Glomerular endothelial cell (primary cell): ENCODE measurements around the gene WAPL. TPM values are rescaled to one million over a fixed set of nuclear protein-coding genes. Genes with fewer than 3 reads are reported as not detected.

Experiments used
- DNase-seq: peaks from one replicate; pipeline ENCODE4 v3.0.0-alpha.2; 2011; ENCODE audit warnings: low read depth, low spot score; ENCODE audit errors: extremely low read depth
- total RNA-seq: library from RNA; depleted of rRNA; stranded (reverse); fragments of >200 nt; gene quantifications from 2 replicates; pipeline ENCODE4 v1.2.3, GENCODE V29; 2015

The WAPL gene
- total RNA-seq, 1 donor from 2014 or later = 29.1 TPM

DNA sequence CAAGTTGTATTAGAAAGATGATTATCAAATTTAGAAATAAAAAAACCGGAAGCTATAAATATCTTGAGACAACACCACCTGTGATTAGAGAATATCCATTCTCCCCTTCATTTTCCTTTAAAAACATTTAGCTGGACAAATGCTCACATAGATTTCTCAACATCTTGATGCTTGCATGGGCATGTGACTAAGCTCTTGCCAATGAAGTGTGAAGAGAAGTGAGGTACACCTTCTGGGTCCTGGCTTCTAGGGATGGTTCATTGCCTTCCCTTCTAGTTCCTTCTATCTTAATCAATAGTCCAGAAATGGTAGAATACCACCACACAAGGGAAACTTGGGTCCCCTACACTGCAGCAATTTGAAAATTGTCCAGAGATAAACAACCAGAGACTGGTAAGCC lies 41.0 kb downstream of the WAPL start:
- DNase-seq = no peak

DNA sequence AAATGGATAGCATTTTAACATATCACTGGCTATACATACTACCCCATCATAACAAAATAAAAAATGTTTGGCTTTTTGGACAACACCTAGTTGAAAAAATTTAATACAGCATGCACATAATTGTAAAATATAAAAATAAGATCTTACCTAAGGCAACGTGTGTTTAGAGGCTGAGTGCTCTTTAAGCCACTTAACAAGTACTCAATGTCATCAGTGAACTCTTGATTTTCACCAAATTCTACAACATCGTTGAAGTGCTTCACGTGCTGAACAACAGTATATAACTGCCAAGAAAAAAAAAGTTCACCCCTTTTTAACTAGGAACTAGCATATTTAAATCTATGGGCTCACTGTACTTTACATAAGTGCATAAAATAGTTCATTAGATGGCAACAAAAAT lies 49.5 kb downstream of the WAPL start:
- DNase-seq = no peak

DNA sequence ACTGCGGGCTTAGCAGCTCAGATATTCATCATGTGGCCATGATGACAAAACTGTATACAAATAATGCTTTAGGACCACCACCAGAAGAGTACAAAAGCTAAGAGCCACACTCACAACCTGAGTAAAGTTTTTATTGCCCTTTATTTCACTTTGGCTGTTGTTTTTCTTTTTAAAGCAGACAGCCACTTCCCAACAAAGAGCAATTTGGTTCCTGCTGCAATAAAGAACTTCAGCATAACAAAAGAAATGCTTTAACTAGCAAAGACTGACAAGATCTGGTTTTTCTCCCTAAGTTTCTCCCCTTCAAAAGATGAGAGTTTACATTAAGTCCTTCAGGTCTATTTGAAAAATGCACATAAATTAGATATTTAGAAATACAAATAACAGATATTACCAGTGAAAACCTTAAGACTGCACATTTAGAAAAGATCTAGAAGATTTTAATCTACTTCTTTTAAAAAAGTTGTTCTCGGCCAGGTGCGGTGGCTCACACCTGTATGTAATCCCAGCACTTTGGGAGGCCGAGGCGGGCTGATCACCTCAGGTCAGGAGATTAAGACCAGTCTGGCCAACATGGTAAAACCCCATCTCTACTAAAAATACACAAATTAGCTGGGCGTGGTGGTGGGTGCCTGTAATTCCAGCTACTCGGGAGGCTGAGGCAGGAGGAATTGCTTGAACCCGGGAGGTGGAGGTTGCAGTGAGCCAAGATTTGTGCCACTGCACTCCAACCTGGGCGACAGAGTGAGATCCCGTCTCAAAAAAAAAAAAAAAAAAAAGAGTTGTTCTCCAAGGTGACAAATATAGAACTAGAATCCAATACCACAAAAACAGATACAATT lies 59.4 kb downstream of the WAPL start:
- no peak for DNase-seq

- no peak for DNase-seq
Measured at GRCh38 chr10:86451604-86451960, 70.0 kb downstream of the WAPL start.

DNA sequence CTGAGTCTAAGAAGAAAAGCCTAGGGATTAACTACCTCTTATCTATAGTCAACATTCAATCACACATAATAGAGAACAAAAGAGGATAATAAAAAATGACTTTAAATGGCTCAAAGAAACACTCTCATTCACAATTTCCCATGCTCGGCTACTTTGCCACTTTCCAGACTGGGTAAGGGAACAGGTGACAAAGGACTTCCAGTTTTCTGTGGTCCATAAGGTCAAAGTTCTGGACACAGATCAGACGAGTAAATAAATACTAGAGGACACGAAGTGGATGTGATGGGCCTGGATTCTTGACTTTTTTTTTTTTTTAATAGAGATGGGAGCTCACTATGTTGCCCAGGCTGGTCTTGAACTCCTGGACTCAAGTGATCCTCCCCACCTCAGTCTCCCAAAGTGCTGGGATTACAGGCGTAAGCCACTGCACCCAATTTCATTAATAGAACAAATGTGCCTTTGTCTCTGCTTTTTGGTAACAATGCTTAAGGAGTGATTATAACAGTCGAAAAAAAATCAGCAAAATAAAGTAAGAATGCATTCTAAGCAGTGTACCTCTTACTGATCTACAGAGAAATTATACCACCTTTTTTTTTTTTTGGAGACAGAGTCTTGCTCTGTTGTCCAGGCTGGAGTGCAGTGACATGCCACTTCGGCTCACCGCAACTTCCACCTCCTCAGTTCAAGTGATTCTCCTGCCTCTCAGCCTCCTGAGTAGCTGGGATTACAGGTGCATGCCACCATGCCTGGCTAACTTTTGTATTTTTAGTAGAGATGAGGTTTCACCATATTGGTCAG lies 70.6 kb downstream of the WAPL start:
- DNase-seq = no peak

DNA sequence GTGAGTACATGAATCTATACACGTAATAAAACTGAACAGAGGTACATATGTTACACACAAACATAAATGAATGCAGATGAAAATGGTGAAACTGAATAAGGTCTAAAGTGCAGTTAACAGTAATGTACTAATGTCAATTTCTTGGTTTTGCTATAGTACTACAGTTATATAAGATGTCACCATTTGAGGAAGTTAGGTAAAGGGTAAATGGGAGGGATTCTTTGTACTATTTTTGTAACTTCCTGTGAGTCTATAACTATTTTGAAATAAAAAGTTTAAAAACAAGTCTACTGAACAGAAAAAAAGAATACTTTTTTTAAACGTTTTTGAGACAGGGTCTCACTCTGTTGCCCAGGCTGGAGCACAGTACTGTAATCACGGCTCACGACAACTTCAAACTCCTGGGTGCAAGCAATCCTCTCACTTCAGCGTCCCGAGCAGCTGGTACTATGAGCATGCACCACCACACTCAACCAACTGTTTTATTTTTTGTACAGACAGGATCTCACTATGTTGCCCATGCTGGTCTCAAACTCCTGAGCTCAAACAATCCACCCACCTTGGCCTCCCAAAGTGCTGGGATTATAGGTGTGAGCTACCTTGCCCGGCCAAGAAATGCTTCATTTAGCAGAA lies 71.5 kb downstream of the WAPL start:
- no peak for DNase-seq

DNA sequence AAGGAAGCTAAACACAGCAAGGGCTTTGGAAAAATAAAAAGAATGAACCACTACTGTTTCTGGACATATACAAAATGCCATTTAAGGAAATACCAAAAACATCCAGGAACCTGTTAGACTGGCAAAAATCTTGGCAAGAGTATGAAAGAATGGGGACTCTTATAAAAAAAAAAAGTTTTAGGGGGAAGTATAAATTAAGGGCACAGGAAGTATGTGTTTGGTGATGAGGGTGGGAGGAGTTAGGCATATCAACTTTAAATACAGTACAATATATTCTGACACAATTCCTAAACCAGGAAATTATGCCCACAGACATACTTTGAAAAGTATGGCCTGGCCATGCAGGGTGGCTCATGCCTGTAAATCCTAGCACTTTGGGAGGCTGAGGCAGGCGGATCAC lies 74.2 kb downstream of the WAPL start:
- no peak for DNase-seq

DNA sequence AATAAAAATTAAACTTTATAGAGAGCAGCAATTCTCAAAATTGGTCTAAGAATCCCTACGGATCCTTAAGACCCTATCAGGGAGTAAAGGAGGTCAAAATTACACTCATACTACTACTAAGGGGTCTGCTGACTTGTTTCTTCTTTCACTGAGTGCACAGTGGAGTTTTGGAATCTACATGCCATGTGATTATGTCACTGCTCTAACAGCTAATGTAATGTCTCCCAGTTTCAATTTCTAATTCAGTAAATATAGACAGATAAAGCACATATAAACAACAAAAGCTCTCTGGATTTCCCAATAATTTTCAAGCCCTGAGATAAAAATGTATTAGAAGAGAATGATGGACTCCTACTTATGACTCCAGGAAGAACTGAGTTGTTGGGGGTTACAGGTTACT lies 74.6 kb downstream of the WAPL start:
- no peak for DNase-seq

GRCh38 chr10:86446440-86446839 lies 75.2 kb downstream of the WAPL start:
- no peak for DNase-seq

DNA sequence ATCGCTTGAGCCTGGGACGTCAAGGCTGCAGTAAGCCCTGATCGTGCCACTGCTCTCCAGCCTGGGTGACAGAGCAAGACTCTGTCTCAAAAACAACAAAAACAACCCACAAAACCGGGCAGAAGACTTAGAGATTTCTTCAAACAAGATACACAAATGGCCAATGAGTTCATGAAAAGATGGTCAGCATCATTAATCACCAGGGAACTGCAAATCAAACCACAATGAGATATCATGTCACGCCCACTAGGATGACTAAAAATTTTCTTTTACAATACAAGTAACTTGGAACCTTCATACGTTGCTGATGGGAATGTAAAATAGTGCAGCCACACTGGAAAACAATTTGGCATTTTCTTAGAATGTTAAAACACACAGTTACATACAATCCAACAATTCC lies 77.7 kb downstream of the WAPL start:
- DNase-seq = no peak

DNA sequence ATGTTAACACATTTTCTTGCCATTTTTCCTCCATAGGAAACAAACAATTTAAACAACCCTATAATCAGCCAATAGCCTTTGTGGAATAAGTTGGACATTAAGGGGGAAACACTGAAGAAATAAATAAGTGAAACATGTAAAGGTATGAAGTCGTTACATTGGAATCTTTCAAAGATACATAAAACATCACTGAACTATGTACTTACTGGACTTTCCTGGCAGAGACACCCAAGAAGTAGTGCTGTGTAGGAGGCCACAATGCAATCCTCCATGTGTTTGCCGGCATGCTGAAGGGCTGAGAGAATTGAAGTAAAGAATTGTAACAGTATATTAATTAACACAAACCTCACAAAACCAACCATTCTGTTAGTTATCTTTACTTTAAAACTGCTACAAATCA lies 78.5 kb downstream of the WAPL start:
- no peak for DNase-seq

- no peak for DNase-seq
Measured at GRCh38 chr10:86440874-86441843, 80.4 kb downstream of the WAPL start.

DNA sequence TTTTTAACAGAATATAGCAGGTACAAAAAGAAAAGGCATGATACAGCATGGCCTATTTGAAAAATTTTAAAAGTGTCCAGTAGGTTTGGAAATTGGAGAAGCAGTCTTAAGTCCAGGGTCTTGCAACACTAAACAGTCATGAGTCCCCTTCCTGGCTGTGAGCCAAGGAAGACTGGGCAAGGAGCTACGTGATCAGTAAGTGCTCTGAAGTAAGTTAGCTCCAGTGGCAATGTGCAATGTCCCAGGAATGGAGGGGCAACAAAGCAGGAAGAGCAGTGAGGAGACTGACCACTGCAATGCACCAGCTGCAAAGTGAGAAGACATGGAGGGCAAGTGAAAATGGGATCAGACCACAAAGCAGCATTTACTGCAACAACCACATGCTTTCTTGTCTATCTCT lies 82.0 kb downstream of the WAPL start:
- DNase-seq = no peak

DNA sequence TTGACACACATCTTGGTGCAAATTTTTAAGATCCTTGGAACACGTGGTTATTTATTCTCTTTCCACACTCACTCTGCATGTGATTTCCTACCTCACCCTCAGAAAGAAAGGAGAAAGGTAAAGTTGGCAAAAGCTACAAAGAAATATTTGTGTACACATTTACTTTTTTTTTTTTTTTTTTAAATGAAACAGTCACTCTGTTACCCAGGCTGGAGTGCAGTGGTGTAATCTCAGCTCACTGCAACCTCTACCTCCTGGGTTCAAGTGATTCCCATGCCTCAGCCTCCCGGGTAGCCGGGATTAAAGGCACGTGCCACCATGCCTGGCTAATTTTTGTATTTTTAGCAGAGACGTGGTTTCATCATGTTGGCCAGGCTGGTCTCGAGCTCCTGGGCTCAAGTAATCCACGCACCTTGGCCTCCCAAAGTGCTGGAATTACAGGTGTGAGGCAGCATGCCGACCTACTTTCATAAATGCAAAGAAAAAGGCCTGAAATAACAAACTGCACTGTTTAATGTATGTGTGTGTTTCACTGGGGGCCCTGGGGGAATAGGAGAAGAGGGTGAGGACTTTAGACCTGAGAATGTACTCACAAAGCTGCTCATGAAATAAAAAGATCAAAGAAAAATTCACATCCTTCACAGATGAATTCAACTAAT lies 83.4 kb downstream of the WAPL start:
- DNase-seq = no peak

- no peak for DNase-seq
Measured at GRCh38 chr10:86437447-86437846, 84.1 kb downstream of the WAPL start.

DNA sequence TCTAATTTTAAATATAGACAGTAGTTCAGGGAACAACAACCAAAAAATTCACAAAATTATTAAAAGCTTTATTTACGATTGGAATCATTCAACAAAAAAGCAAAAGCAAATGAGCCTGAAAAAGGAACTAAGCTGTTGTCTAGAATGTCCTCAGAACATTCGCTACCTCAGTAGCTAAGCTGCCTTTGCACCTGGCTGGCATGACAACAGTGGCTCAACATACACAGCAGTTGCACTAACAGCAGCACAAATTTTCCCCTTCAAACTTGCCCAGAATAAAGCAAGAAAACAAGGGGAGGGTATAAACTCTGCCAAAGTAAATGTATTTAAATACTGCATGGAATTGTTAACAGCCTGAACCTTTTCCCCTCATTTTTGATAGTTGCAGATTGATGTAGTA lies 84.6 kb downstream of the WAPL start:
- no peak for DNase-seq

DNA sequence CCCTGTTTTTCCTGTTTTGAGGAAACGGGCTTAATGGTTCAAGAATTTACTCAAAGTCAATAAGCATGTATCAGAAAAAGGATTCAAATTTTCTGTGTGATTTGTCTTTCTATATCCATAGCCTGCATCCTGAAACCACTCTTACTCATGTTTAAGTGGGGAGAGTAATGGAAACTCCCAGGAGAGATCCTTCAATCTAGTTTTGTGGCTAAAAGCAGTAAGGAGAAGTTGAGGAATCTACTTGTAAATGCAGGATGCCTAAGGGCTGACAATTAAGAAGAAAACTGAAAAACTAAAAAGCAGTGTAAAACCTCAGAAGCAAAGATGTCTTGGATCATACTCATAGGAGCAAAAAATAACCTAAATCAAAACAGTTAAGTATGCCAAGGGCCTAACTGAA lies 86.9 kb downstream of the WAPL start:
- no peak for DNase-seq

DNA sequence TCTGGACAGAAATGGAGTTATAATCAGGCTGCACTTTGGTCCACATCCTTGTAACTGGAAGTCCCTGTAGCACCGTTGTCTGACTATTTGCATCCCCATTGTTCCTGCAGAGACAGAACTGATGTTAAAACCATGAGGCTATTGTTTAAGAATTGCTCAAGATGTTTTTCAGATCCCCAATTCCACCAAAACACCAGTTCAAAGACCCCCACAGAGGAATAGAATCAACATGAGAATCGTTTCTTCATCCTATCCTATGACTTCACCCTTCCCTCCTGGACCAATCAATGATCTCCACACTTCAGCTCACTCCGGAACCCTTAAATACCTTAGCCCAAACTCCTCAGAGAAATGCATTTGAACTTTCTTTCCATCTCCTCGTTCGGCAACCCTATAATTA lies 97.9 kb downstream of the WAPL start:
- DNase-seq = no peak

- no peak for DNase-seq
Measured at GRCh38 chr10:86419101-86419500, 102.5 kb downstream of the WAPL start.

GRCh38 chr10:86415583-86415982 lies 106.0 kb downstream of the WAPL start:
- no peak for DNase-seq
